Measurements from ENCODE around the gene GABPB2.
A peak's percentile ranks its signal among the peaks of the same experiment; 100 is the strongest.

Gene GABPB2

DNA sequence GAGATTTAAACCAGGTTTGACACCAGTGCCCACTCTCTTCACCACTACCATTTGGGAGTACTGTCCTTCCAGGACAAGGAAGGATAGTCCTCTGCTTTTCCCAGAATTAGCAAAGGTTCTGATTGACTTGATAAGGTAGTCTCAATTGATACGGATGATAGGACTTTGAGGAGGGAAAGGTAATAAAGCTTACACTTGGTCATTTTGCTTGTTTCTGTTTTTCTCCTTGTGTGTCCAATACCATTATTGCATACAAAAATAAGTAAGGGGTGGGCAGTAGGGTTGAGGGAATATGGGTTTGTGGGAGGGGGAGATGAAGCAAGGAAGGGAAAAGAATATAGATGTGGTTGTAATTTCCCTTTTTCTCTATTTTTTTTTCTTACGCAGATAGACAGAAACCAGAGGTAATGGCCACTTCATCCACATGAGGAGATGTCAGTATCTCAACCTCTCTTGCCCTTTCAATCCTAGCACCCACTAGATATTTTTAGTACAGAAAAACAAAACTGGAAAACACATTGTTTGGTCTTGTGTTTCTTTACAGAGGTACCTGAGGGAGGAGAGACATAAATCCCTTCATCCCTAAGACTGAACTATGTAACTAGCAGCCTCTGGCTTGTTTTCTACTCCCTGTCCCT lies 20.4 kb upstream of the GABPB2 start:
- H3K9me3 Mint-ChIP-seq: no peaks in the 10 kb centered on the region
- H3K4me1 Mint-ChIP-seq (ENCODE audit: low read depth): peaks cover 53% of the 10 kb centered on the region
- H3K27me3 Mint-ChIP-seq: peaks cover 18% of the 10 kb centered on the region
- H3K36me3 Mint-ChIP-seq (ENCODE audit: low read depth): peaks cover 53% of the 10 kb centered on the region
- intact Hi-C loops (cut with micrococcal nuclease): no loop called here
- H3K4me3 Mint-ChIP-seq: no peak overlapping the region
- H3K27ac Mint-ChIP-seq: no peak overlapping the region

DNA sequence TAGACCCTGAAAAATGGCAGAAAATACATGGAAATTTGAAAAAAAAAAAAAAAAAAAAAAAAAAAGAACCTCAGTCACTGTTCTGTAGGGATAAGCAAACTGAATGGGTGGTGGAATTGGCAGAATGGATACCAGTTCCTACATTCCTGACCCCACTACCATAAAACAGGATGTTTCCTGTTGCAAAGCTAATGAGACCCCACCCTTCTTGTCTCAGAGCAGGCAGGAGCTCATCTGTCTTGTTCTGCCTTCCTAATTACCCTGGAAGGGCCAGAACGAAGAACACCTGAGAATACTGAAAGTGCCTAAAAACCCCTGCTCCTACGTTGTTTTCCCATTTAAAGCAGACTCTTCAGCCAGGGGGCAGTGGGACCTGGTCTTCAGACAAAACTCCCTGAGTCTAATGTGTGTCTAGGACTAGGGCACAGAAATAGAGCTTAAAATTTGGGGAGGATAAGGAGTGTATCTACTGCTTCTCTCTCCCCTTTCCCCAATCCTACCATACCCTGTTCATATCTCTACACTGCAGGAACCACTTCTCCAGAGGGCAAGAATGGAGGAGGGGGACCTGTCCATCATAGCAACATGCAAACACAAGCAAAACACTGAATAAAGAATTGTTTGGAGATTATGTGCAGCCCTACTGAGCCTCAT lies 19.1 kb upstream of the GABPB2 start:
- no peak overlapping the region for H3K27ac Mint-ChIP-seq
- intact Hi-C loops (cut with micrococcal nuclease): no loop called here
- H3K27me3 Mint-ChIP-seq: peaks cover 15% of the 10 kb centered on the region
- H3K4me1 Mint-ChIP-seq (ENCODE audit: low read depth): peaks cover 55% of the 10 kb centered on the region
- no peaks in the 10 kb centered on the region for H3K9me3 Mint-ChIP-seq
- H3K36me3 Mint-ChIP-seq (ENCODE audit: low read depth): peaks cover 65% of the 10 kb centered on the region
- no peak overlapping the region for H3K4me3 Mint-ChIP-seq

DNA sequence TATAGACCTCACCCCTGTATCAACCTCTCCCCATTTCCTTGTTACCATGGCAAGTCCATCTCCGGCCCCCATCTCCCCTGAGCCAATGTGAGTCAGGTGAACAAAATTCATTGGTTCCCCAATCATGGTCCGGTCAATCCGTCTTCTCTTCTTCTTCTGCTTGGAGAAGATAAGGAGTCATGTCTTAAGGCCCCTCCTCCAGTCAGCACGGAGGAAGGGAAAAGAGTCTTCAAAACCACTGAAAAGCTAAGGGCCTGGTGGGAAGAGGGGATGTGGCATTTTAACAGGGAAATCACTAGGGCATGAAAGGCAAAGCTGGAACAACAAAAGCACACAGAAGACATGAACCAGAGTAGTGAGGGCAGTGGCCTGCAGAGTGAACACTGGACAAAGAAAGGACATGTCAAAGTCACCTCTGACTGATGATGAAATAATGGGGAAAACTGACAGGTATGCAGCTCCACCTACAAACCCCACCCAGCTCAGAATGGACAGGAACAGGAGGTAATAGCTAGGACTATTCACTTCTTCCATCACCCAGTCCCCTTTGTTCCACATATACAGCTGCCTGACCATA lies 15.5 kb upstream of the GABPB2 start:
- H3K4me3 Mint-ChIP-seq: no peak overlapping the region
- H3K27me3 Mint-ChIP-seq: no peaks in the 10 kb centered on the region
- peaks cover 90% of the 10 kb centered on the region for H3K36me3 Mint-ChIP-seq (ENCODE audit: low read depth)
- H3K9me3 Mint-ChIP-seq: no peaks in the 10 kb centered on the region
- H3K27ac Mint-ChIP-seq: no peak overlapping the region
- intact Hi-C loops (cut with micrococcal nuclease): loop anchor here (5.0 kb wide), 1 partner anchor 33 kb away; no protein-coding TSS in a partner anchor
- peaks cover 61% of the 10 kb centered on the region for H3K4me1 Mint-ChIP-seq (ENCODE audit: low read depth)

DNA sequence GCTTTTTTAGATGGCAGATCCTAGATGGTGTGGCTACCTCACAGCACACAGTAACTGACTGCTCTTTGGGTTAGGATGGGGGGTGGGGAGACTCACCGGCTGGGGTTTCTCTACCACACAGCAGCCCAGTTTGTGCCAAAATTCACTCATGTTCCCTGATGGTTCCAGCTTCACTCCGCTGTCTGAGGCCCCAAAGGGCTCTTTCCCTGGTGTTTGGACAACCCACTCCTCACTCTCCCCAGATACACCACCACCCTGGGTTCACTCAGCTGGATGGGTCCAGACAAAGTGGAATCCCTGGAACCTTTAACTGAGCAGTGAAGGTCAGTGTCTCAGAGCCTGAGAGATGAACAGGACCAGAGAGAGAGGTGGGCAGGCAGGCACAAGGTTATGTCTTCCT lies 15.0 kb upstream of the GABPB2 start:
- no peaks in the 10 kb centered on the region for H3K27me3 Mint-ChIP-seq
- peaks cover 66% of the 10 kb centered on the region for H3K4me1 Mint-ChIP-seq (ENCODE audit: low read depth)
- H3K4me3 Mint-ChIP-seq: peak overlapping the region; percentile 86
- peaks cover 85% of the 10 kb centered on the region for H3K36me3 Mint-ChIP-seq (ENCODE audit: low read depth)
- no peak overlapping the region for H3K27ac Mint-ChIP-seq
- no peaks in the 10 kb centered on the region for H3K9me3 Mint-ChIP-seq
- intact Hi-C loops (cut with micrococcal nuclease): loop anchor here (5.0 kb wide), 1 partner anchor 33 kb away; no protein-coding TSS in a partner anchor

DNA sequence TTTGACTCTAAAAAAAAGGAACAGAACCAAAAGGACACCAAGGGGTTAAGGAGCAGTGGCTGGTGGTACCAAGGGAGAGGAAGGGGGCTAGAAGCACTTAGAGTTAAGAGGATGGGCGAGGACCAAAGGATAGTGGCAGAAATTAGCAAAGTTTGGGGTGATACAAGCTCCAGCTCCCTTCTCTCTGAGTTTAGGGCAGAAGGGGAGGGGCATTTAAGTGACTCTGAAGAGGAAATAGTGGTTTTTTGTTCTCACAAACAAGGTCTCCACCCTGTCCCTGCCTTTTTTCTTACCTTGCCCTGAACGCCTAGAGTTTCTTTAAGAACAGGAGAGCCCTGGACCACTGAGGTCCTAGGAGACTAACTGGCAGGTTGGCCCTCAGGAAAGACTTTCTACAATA lies 14.4 kb upstream of the GABPB2 start:
- Mint-ChIP-seq H3K27ac (no peak overlapping the region), H3K36me3 (ENCODE audit: low read depth) (peaks cover 83% of the 10 kb centered on the region), H3K27me3 (no peaks in the 10 kb centered on the region), H3K4me1 (ENCODE audit: low read depth) (peaks cover 72% of the 10 kb centered on the region), H3K9me3 (no peaks in the 10 kb centered on the region), H3K4me3 (peak overlapping the region; percentile 86)
- intact Hi-C loops (cut with micrococcal nuclease): loop anchor here (5.0 kb wide), 1 partner anchor 34 kb away; no protein-coding TSS in a partner anchor

DNA sequence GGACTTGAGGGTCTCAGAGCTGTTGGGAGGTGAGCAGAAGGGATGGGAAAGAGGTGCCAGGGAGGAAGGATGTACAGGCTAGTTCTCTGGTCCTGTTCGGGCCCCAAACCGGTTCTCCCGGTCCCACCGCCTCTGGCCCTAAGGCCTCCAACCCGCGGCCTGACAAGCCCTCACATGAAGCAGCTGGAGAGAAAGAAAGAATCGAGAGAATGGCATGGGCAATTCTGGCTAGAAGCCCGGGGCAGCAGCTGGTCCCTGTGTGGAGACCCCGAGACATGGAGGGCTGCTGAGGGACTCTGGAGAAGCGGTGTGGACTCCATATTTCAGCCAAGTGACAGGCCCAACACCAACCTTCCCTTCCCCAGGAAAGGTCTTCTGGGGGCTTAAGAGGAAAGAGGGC lies 11.9 kb upstream of the GABPB2 start:
- Mint-ChIP-seq H3K27ac (peak overlapping the region; percentile 95), H3K27me3 (no peaks in the 10 kb centered on the region), H3K36me3 (ENCODE audit: low read depth) (peaks cover 59% of the 10 kb centered on the region), H3K4me3 (peak overlapping the region; percentile 86), H3K4me1 (ENCODE audit: low read depth) (peaks cover 57% of the 10 kb centered on the region), H3K9me3 (no peaks in the 10 kb centered on the region)
- intact Hi-C loops (cut with micrococcal nuclease): loop anchor here (5.0 kb wide), 1 partner anchor 36 kb away; no protein-coding TSS in a partner anchor

DNA sequence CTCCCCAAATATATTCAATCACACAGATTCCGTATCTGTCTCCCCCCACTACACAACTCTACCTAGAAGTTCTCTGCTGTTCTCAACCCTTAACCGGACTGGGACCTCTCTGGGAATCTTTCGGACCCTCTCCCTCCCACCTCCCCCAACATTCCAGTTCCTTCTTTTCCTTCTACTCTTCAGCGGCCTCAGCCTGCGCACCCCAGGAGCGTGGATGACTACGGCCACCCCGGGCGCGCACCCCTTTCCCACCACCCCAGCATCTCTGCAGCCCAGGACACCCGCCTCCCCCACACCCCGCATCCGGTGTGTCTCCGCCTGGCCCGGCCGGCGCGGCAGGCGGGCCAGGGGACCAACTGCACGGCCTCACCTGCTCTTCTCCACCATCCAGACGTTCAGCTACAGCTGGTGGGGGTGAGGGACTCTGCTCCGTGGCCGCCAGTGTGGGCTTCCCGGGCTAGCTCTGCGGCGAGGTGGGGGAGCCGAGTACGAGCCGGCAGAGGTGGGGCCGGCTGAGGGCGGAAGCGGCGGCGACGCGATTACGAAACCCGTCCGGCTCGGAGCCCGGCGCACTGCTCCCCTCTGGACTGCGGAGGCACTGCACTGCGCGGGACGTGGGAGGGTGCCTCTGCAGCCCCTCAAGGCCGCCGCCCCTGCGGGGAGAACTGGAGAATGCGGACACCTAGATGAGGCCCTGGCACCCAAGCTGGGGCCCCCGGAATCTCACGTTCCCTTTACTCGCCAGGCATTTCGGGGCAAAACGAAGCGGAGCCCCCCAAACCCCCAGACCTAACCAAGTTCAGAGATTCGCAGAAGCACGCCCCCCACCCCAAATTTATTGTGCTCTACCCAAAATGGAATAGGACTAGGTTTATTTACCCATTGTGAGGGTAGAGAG lies 11.2 kb upstream of the GABPB2 start, which contains the start of gene CDC42SE1:
CDC42SE1 (minus strand) TSS at position 514 of the 898 bp plus-strand sequence. CDS start 3,892 bp downstream, outside the sequence.
- H3K27me3 Mint-ChIP-seq: no peaks in the 10 kb centered on the region
- no peaks in the 10 kb centered on the region for H3K9me3 Mint-ChIP-seq
- peaks cover 57% of the 10 kb centered on the region for H3K4me1 Mint-ChIP-seq (ENCODE audit: low read depth)
- H3K27ac Mint-ChIP-seq: peak within 1 kb of the TSS; percentile 95
- H3K36me3 Mint-ChIP-seq (ENCODE audit: low read depth): peaks cover 53% of the 10 kb centered on the region
- intact Hi-C loops (cut with micrococcal nuclease): loop anchor here (5.0 kb wide), 1 partner anchor 37 kb away; no protein-coding TSS in a partner anchor
- peak within 1 kb of the TSS; percentile 86 for H3K4me3 Mint-ChIP-seq

DNA sequence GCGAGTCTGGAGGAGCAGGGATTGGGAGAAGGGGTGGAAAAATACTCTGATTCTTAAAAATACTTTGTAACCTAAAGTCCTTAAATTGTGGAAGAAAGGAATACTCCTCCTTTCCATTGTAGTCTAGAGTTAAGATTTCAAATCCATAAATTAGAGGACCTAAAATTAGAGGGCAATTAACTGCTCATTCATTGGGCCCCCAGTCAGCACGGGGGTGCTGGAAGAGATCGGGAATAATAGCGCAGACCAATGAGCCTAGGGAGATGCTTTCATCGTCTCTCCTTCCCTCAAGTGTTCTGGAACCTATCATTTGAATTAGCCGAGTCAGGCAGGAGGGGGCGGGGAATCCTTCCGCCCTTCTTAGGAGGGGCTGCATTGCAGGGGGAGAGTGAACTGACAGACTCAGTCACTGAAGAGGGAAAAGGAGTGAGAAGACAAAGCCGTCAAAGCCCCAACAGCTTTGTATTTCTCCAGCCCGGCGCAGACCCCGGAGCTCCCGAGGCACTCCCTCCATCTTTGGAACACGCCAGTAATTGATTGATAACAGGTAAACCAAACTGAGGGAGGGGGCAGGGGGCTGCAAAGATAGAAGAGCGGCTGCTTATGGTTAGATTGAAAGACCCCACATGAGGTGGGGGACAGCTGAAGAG lies 10.4 kb upstream of the GABPB2 start, which contains the start of gene MLLT11:
MLLT11 (plus strand) TSS at position 391 of the 650 bp plus-strand sequence. CDS start 6,828 bp downstream, outside the sequence.
- no peaks in the 10 kb centered on the region for H3K9me3 Mint-ChIP-seq
- peak within 1 kb of the TSS; percentile 86 for H3K4me3 Mint-ChIP-seq
- H3K4me1 Mint-ChIP-seq (ENCODE audit: low read depth): peaks cover 51% of the 10 kb centered on the region
- H3K36me3 Mint-ChIP-seq (ENCODE audit: low read depth): peaks cover 45% of the 10 kb centered on the region
- intact Hi-C loops (cut with micrococcal nuclease): no loop called here
- H3K27ac Mint-ChIP-seq: peak within 1 kb of the TSS; percentile 95
- no peaks in the 10 kb centered on the region for H3K27me3 Mint-ChIP-seq

DNA sequence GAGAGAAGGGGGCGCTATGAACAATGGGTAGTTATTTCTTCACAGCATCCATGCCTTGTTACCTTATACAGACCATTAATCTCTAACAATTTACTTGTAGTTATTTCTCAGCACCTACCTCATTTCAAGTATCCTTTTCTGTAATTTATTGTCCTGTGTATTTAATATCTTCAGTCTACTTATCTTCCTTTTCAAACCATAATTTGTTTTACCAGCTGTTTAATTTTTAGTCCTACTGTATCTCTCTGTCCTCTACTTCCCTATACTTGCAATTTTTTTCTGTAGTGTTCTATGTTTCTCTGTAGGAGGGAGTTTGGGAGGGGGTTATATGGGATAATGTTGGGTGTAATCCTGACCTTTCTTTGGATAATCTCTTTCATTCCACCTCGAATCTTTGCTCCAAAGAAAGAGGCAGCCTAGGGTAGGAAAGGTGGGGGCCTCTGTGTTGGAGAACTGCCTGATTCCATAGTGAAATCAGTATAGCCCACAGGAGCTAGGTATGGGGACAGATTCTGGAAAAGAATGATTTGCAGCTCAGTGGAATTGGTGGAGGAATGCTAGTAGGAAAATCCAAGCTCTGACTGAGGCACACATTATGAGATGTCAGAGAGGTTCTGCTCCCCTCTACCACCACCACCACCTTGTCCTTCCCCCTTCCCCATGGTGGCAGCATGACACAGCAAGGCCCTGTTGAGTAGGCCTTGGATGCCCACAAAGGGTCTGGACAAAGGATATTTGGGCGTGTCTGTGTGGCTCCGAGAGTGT lies 9.7 kb upstream of the GABPB2 start:
- no peak overlapping the region for H3K4me3 Mint-ChIP-seq
- intact Hi-C loops (cut with micrococcal nuclease): no loop called here
- H3K27me3 Mint-ChIP-seq: no peaks in the 10 kb centered on the region
- H3K9me3 Mint-ChIP-seq: no peaks in the 10 kb centered on the region
- H3K27ac Mint-ChIP-seq: no peak overlapping the region
- H3K4me1 Mint-ChIP-seq (ENCODE audit: low read depth): peaks cover 46% of the 10 kb centered on the region
- peaks cover 38% of the 10 kb centered on the region for H3K36me3 Mint-ChIP-seq (ENCODE audit: low read depth)

DNA sequence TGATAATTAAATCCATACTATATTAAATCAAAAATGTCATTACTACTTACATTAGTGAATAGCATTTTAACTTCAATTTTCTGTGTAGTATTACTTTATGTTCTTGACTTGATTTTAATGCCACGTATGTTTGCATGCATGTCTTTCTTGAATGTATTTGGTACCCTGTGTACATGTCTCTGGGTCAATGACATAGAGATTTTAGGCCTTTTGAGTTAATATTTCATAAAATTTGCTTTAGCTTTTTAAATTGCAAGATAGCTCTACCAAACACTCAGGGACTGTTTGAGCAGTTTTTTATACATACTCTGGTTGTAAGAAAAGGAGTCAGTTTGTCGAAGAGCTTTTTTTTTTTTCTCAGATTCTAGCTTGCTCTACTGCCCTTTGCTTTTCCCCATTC lies 8.9 kb upstream of the GABPB2 start:
- Mint-ChIP-seq H3K27ac (no peak overlapping the region), H3K9me3 (no peaks in the 10 kb centered on the region), H3K4me3 (no peak overlapping the region), H3K4me1 (ENCODE audit: low read depth) (peaks cover 37% of the 10 kb centered on the region), H3K36me3 (ENCODE audit: low read depth) (peaks cover 30% of the 10 kb centered on the region), H3K27me3 (no peaks in the 10 kb centered on the region)
- intact Hi-C loops (cut with micrococcal nuclease): no loop called here

DNA sequence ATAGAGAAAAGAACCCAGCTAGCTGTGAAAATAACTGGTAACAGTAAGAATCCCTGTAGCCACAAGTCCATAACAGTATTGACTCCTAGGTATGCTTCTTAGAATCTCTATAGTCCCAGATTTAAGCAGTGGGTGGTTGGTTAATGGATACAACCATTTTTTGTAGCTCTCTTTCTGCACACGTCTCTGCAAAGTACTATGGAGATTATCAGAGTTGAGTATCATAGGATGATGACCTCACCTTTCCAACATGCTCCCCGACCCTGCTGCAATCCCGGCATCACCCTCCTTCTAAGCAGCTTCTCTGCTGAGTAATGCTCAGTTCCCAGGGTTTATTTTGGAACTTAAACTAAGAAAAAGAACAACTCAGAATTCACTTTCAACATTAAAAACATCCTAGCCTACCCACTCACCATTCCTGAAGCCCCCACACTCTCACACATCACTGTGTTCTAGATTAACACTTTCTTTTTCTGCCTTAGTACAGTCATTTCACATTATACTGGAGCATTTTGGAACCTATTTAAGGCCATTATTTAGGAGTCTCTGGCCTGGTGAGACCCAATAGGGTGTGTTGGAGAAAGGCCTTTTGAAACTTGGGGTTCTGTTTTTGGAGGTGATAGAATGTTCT lies 7.7 kb upstream of the GABPB2 start:
- Mint-ChIP-seq H3K9me3 (no peaks in the 10 kb centered on the region), H3K27ac (no peak overlapping the region), H3K4me1 (ENCODE audit: low read depth) (peaks cover 26% of the 10 kb centered on the region), H3K4me3 (no peak overlapping the region), H3K27me3 (no peaks in the 10 kb centered on the region), H3K36me3 (ENCODE audit: low read depth) (peaks cover 19% of the 10 kb centered on the region)
- intact Hi-C loops (cut with micrococcal nuclease): no loop called here

DNA sequence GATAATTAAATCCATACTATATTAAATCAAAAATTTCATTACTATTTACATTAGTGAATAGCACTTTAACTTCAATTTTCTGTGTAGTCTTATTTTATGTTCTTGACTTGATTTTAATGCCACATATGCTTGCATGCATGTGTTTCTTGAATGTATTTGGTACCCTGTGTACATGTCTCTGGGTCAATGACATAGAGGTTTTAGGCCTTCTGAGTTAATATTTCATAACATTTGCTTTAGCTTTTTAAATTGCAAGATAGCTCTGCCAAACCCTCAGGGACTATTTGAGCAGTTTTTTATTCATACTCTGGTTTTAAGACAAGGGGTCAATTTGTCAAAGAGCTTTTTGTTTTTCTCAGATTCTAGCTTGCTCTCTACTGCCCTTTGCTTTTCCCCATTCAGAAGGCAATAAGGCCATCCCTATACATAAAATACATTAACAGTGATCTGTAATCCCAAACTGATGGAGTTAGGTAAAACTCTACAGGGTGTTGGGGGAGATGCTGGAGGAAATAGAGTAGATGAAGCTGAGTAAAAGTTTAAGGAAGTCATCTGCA lies 5.4 kb upstream of the GABPB2 start:
- Mint-ChIP-seq H3K27ac (no peak overlapping the region), H3K4me3 (no peak overlapping the region), H3K4me1 (ENCODE audit: low read depth) (peaks cover 13% of the 10 kb centered on the region), H3K36me3 (ENCODE audit: low read depth) (peaks cover under 1% of the 10 kb centered on the region), H3K9me3 (no peaks in the 10 kb centered on the region), H3K27me3 (no peaks in the 10 kb centered on the region)
- intact Hi-C loops (cut with micrococcal nuclease): no loop called here
